HG02571 (cell line): ENCODE data around the gene SNRPA1.
A peak's percentile ranks its signal among the peaks of the same experiment; 100 is the strongest.

ENCODE experiments used
- ATAC-seq: cut with Tn5 transposase; IDR thresholded peaks from one replicate; pipeline ENCODE4 v1.9.1; 2021; ENCODE audit warnings: mild to moderate bottlenecking, moderate library complexity; ENCODE audit not compliant: unreplicated experiment

SNRPA1 gene

DNA sequence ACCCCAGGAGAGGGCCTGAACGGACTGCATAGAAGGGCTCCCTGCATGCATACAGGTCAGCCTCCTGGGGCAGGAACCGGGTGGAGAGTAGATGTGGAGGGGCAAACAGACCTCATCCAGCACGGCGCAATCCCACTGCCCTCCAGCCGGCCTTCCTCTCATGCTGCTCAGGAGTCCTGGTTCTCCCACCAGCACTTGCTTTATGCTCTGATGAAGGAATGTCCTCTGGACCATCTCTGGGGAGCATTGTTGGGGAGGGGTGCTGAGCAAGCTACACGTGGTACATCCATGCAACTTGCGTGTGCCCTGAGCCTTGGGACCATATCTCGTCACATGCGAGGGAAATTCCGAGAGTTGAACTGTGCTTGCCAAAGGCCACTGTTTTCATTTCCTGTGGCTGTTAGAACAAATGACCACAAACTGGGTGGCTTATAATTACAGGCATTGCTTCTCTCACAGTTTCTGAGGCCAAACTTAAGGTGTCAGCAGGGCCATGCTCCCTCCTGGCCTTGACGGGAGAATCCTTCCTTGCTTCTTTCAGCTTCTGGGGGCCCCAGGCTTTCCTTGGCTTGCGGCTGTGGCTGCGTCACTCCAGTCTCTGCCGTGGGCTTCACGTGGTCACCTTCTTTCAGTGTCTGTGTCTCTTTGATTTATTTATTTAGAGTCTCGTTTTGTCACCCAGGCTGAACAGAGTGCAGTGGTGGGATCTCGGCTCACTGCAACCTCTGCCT lies 30.0 kb downstream of the SNRPA1 start:
- no peak for ATAC-seq

- no peak for ATAC-seq
Observed at GRCh38 chr15:101264011-101264410, 31.0 kb downstream of the SNRPA1 start.

- ATAC-seq, result no peak
Observed at GRCh38 chr15:101262551-101262950, 32.5 kb downstream of the SNRPA1 start.

DNA sequence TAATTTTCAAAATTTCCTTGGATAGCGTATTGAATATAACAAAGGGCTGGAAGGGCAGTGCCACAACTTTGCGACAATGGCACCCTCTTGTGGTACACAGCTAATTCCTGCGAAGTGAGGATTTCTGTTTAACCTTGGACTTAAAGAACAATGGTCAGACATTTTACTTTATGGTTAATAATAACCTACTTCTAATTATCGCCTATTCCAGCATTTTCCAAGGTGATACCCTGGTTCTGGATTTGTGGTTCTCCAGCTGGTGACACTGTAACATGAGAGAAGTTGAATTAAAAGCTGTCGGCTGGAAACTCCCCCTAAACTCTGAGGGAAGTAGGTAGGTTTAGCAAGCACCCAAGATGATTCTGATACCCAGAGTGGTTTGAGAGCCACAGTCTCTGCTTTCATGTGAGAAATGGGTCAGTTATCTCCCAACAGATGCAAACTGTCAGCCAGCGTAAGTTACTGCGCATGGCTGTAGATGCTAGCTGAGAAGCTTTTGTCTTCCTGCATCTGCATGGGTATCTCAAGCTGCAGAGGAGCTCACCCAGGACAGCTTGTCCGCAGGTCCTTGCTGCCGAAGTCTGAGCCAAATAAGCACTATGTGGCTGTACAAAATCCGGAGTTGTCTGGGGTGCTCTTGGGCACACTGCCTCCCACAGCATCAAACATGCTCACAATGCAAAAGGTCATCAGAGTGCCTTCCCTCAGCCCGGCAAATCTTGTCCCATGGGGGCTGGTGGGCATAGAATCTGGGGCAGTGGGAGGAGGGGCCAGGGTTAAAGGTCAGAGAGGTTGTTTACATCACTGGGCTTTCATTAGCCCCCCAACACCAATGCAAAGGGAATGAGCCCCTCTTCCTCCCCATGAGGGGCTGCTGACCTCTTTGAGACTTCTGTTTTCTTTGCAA lies 36.6 kb downstream of the SNRPA1 start:
- no peak for ATAC-seq

GRCh38 chr15:101256757-101257156 lies 38.3 kb downstream of the SNRPA1 start:
- ATAC-seq, result no peak

DNA sequence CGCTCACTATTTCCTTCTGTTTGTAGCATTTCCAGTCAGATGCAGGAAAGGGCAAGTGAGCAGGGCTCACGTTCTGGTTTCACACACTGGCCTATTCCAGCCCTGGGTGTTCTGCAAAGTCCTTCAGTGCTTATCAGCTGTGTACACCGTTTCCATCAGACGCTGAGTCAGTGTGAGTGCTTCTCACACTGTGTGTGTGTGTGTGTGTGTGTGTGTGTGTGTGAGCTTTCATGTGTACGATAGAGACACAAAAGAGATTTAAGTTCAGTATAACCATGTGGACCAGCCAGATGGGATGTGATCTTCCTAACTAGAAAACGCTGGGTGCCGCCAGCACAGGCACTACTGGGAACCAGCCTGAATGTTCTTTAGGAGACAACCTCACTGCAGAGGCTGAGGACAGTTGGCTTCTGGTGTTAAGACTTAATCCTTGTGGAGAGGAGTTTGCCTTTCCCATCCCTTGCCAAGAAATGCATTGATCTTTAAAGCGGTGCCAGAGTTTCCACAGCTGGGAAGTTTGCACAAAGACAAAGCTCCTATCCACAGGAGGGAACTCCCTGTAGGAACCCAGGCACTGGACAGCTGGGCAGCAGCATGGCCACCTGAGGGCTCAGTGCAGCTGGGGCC lies 39.3 kb downstream of the SNRPA1 start:
- ATAC-seq, result no peak

- ATAC-seq, result no peak
Observed at GRCh38 chr15:101255051-101255395, 40.0 kb downstream of the SNRPA1 start.

DNA sequence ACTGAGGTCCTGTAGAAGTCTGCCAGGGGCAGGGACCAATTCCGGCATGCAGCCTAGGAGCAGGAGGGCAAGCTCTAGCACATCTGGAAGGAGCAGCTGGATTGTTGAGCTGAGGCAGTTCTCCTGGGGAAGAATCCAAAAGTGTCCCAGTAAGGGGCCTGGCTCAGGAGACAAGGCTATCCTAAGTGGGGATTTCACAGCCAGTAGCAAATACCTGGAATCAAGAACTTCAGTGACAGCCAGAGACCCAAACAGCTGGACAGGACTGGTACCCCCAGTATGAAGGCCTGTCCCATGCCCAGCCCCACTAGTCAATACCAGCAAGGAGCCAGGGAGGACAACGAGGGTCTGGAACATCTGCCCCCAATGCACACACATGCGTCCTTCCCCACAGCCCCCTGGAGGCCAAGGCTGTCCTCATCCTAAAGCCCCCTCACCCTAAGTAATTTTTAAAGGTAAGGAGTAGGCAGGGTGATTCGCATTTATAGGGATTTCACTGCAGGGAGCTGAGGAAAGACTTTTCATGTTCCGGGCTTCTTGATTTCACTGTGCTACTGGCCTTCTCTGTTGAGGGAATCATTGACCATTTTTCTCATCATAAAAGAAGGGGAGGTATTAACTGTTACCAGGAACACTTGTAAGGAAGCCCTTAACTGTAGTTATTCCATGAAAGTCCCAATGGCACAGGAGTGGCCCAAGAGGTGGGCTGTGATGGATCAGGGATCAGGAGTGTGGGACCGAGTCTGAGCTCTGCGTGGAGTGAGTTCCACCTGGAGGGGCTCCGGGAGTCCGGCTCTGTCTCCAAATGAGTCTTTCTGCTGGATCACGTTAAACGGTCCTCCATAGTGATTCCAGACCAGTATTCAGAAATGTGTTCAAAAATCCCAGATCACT lies 40.6 kb downstream of the SNRPA1 start:
- no peak for ATAC-seq

- ATAC-seq, result peak; percentile 7
Observed at GRCh38 chr15:101252836-101253235, 42.2 kb downstream of the SNRPA1 start.

DNA sequence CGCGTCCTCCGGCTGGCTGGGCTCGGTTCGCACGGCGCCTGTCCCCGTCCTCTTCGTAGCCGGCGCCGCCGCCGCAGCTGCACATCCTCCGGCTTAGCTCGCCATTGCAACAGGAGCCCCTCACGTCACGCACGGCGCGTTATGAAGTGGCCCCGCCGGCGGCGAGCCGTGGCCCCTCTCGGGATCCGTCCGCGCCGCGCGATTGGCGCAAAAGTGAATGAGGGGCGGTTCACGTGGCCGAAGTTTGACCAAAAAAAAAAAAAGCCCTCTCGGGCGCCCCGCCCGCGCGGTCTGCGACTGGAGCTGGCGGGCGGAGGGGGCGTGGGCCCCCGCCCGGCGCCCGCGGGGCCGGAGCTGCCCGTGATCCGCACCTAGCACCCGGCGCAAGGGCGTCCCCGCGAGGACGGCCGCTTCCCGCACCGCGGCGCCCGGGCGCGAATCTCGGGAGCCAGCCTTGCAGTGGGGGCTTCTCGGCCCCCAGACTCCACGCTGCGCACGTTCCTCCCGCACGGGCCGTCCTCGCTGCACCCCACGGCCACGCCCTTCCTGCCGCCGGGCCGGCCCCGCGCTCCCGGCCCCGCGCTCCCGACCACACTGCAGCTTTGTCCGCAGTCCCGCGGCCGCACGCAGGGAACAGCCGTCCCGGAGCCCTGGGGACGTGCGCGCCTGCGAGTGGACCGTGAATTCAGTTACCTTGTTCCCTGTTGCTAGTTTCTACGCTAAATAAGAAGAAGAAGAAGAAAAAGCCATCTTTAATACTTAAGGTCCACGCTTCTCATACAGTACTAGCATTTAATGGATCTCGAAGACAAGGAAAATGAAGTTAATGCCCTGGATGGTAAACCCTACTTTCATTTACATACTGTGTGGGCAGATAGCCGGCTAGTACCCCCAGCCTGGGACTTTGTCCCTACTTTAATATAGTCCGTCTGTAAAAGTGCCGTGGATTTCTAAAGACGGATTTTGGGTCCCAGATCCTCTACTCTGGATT lies 42.9 kb downstream of the SNRPA1 start, which contains the start of gene CHSY1:
TSS of gene CHSY1 (minus strand) at position 219 of the 991 bp plus-strand sequence. CDS start 592 bp downstream, outside the sequence.
- peak; percentile 57 for ATAC-seq

DNA sequence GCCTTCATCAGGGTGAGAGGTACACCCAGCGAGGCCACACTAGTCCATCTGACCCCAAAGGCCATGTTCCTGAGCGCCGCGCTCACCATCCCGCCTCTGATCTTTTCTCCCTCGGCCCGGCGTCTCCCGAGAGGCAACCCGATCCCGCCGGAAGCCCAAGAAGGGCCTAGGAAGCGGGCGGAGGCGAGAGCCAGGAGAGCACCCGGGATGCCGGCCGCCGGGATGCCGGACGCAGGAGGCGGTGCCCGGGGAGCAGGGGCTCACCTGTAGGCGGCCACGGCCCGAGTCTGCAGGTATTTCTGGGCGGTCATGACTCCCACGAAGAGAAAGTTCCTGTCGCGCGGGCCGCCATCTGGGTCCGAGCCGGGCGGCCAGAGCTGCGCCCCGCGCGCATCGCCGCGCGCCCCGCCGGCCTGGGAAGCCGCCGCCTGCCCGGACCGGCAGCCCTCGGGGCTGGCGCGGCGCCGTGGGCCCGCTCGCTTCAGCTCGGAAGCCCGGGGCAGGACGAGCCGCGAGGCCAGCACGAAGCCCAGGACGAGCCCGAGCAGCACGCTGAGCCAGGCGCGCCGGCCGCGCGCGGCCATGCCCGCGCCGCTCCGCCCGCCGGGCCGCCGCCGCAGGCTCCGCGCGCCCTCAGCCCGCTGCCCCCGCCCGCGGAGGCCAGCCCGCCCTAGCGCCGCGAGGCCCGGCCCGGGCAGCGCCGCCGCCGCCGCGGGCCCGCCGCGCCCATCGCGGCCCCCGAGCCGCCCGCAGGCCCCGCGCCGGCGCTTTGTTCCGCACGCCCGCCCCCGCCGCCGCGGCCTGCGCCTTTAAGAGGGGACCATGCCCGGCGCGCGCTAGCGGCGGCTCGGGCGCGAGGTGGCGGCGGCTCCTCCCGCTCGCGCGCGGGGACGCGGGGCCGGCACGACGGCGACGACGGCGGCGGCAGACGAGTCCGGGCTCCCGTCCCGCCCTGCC lies 43.9 kb downstream of the SNRPA1 start:
- peak; percentile 37 for ATAC-seq

DNA sequence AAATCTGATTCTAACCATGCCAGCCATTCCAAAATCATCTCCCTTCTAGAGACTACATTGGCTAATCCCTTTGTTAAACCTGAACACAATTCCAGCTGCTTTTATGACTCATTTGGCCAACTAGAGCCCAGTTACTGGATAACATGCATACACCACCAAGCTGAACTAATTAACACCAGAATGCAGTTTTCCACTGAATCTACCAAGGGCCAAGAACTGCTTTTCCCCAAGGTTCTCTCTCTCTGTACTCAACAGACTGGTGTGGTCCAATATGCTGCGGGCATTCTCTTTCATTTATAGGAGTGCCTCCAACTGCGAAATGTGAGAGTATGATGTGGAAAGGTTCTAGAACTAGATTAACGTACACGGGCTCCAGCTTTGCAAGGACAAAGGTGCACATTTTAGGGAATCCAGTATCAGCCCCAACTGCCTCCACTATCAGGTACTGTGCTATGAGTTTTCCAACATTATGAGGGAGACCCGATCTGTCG lies 44.7 kb downstream of the SNRPA1 start:
- ATAC-seq, result no peak

- no peak for ATAC-seq
Observed at GRCh38 chr15:101248274-101248673, 46.8 kb downstream of the SNRPA1 start.

- no peak for ATAC-seq
Observed at GRCh38 chr15:101246824-101247745, 48.0 kb downstream of the SNRPA1 start.

DNA sequence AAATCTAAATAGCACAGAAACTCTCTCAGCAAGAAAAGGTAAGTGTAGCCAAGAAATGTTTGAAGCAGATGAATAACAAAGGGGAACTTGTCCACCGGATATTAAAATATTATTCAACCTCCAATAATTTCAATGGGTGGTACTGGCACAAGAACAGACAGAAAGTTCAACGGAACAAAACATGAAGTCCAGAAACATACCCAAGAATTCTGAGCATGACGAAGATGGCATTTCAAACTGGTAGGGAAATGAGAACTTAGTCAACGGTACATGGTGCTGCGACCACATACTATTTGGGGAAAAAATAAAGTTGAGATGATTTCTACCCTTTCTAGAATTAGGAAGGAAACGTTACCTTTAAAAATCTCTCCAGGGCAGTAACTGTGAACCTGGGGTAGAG lies 48.7 kb downstream of the SNRPA1 start:
- no peak for ATAC-seq

GRCh38 chr15:101244889-101245668 lies 50.0 kb downstream of the SNRPA1 start:
- no peak for ATAC-seq
